HG03457 (cell line): ENCODE measurements around the gene EEF2K.

ENCODE experiments used
- ATAC-seq: cut with Tn5 transposase; IDR thresholded peaks from one replicate; pipeline ENCODE4 v1.9.1; 2021; ENCODE audit warnings: moderate number of reproducible peaks; ENCODE audit not compliant: unreplicated experiment

EEF2K gene

DNA sequence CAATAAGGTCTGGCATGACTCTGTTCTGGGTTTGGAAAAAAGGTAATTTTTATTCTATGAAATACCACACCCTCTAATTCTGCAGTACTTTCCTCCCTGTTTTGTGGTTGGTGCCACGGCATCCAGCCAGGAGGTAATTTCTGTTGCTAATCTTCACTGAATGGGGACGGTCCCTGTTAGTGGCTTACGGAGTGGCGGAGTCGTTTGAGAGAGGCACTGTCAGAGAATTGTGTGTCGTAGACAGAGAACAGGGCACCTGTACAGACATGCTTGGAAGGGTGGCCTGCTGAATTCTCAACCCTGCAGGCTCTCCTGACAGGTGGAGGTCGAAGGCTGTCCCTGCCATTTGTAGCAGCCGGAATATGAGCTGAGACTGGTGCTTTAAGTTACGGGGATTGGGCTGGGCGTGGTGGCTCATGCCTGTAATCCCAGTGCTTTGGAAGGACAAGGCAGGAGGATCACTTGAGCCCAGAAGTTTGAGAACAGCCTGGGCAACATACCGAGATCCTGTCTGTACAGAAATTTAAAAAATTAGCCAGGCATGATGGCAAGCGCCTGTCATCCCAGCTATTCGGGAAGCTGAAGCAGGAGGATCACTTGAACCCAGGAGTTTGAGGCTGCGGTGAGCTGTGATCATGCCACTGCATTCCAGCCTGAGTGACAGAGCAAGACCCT is 33.2 kb downstream of the EEF2K start:
- ATAC-seq: no peak

DNA sequence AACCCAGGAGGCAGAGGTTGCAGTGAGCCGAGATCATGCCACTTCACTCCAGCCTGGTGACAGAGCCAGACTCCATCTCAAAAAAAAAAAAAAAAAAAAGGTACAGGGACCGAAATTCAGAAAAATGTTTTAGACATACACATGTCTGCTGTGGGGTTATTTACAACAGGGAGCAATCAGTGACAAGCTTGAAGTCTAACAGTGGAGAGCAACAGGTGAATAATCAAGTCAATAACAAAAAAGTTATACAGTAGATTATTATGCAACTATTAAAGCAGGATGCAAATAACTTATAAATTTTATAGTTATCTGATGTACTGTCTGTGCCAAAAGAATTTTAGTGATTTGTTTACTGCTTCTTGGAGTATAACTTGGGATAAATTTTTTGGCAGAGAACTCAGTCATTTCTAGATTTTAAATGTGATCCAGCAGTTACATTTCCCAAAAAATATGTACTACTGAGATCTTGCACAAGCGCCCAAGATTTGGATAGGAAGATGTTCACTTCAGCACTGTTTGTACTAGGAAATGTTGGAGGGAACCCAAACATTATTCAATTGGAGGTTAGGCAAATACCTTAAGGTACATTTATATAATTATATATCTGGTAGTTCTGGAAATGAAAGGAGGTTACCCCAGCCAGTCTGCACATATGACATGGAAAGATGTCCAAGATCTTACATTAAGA is 34.1 kb downstream of the EEF2K start:
- no peak for ATAC-seq

- ATAC-seq: no peak
Observed at GRCh38 chr16:22250522-22250921, 44.4 kb downstream of the EEF2K start.

- no peak for ATAC-seq
Observed at GRCh38 chr16:22252317-22252716, 46.2 kb downstream of the EEF2K start.

GRCh38 chr16:22253272-22253671 is 47.2 kb downstream of the EEF2K start:
- ATAC-seq: no peak

- no peak for ATAC-seq
Observed at GRCh38 chr16:22255335-22255734, 49.3 kb downstream of the EEF2K start.

DNA sequence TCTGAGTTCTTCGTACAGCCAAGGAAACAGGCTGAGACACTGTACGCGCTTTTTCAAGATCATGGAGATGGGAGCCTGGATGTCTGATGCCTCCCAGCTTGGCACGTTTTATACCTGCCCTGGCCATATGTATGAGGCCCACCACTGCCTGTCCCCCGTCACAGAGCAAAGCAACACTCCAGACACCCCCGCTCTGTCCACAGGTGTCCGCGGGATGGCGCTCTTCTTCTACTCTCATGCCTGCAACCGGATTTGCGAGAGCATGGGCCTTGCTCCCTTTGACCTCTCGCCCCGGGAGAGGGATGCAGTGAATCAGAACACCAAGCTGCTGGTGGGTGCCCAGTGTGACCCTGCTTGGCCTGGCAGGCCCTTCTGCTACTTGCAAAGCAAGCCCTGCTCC is 51.4 kb downstream of the EEF2K start:
- ATAC-seq: no peak

DNA sequence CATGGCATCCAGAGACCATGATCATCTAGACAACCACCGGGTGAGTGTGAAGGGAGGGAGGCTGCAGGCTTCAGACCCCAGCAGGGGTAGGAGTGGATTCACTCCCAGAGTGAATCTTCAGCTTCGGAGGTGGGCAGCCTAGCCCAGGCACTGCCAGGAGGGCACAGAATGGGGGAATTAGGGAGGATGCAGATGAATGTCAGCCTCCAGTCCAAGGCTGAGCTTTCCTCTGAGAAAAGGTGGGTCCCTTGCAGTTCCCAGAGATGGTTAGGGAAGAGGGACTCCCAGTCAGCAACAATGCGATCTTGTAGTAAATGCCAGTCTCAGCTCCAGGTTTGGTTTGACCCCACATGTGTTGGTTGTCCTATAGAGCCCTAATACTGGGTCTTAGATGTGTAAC is 54.4 kb downstream of the EEF2K start:
- no peak for ATAC-seq

DNA sequence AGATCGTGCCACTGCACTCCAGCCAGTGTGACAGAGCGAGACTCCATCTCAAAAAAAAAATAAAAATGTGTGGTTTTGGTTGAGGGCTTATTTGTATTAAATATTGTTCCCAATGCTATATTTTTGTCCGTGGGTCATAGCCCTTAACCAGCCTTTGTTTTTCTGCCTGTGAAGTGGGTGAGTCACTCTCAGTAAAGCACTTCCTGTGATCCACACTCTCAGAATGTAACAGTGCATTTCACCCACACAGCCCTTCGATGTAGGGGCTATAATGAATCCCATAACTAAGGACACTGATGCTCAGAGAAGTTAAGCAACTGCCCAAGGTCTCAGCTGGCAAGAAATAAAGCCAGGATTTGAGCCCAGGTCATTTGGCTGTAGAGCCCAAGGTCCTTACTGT is 56.4 kb downstream of the EEF2K start:
- ATAC-seq: no peak

GRCh38 chr16:22264786-22265185 is 58.7 kb downstream of the EEF2K start:
- no peak for ATAC-seq

DNA sequence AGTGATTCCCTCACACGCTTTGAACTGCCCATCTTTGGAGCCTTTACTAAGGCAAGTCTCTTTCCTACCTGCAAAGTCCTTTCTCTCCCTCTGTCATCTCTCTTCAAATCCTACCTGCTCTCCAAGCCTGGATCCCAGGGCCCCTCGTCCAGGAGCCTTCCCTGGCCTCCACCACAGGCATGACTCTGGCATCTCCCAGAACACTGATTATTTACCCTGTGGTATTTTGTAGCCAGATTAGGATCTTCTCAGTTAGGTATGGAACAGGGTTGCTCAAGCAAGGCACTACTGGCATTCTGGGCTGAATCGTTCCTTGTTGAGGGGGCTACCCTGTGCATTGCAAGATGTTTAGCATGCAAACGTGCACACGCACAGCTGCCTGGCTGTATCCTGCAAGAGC is 59.3 kb downstream of the EEF2K start:
- no peak for ATAC-seq

DNA sequence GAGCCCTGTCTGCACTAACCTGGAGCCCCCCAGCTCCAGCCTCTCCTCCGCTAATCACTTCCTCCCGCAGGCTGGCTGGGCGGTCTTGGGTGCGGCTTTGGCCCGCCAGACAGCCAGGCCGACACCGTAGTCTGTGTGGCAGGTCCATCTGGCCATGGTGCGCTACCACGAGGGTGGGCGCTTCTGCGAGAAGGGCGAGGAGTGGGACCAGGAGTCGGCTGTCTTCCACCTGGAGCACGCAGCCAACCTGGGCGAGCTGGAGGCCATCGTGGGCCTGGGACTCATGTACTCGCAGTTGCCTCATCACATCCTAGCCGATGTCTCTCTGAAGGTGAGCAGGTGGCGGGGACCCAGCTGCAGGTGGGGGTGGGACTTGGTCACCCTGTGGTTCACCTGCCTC is 60.5 kb downstream of the EEF2K start:
- no peak for ATAC-seq

GRCh38 chr16:22267764-22268163 is 61.7 kb downstream of the EEF2K start:
- ATAC-seq: no peak

DNA sequence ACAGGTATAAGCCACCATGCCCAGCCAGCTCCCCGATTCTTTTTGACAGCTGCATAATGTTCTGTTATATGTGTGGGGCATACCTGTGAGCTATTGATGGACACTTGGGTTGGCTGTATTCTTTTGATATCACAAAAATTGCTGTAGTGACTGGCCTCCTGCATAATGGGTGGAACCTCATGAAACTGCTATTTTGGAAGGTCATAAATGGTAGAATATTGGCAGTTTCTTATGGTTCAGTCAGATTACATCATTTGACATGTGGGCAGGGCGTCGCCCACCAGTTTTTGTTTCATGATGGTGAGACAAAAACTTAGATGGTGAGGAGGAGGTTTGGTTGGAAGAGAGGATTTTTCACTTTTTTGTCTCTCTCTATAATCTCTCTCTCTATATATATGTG is 64.4 kb downstream of the EEF2K start:
- ATAC-seq: no peak

- no peak for ATAC-seq
Observed at GRCh38 chr16:22272870-22273650, 67.0 kb downstream of the EEF2K start.

GRCh38 chr16:22274916-22275315 is 68.8 kb downstream of the EEF2K start:
- no peak for ATAC-seq

DNA sequence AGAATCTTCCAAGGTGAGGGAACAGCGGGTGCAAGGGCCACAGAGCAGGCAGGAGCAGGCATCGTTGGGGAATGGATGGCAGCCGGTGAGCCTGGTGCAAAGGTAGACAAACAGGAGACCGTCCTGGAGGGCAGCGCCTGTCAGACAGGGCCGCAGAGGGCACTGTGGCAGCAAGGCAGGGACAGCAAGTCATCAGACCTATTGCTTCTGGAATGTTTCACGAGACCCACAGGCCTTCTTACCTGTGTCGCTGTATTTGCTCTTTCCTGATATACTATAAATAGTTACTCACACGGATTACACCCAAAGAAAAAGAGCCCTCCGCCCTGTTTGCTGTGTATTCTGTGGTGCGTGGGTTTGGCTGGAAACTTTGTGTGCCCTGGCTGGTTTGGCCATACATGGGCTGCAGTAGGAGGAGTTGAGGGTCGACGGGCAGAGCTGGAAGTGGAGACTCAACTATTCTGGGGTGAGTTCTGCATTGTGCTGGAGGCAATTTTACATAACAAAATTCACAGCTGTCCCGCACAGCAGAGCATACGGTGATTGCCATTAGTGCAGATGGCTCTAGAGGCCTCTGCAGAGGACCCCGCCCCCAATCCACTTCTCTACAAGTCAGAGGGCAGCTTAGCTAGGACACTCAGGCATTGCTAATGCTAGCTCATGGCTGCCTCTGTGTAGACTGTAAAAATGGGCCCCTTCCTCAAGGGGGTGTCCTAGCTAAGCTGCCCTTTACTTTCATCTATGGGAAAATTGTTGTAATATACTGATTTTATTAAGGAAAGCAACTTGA is 72.6 kb downstream of the EEF2K start:
- ATAC-seq: no peak

GRCh38 chr16:22282254-22282892 is 76.3 kb downstream of the EEF2K start:
- ATAC-seq: no peak

- no peak for ATAC-seq
Observed at GRCh38 chr16:22284637-22285036, 78.6 kb downstream of the EEF2K start.

- no peak for ATAC-seq
Observed at GRCh38 chr16:22285080-22285479, 79.0 kb downstream of the EEF2K start.

GRCh38 chr16:22291020-22291419 is 84.9 kb downstream of the EEF2K start:
- ATAC-seq: no peak
